ENCODE results near the gene MFSD6.
A peak's percentile ranks its signal among the peaks of the same experiment; 100 is the strongest.

Gene MFSD6

GRCh38 chr2:190505696-190506095 lies 97.5 kb downstream of the MFSD6 start:
- Histone ChIP-seq H3K4me1 (ENCODE audit: control insufficient read depth, insufficient read depth, low read length) (0 out of 2 replicates have a peak, but pooled peaks cover 2% of the 10 kb centered on the region), H3K4me3 (ENCODE audit: low read depth, low read length) (no peak overlapping the region), H3K27ac (ENCODE audit: extremely low read depth, low read depth, low read length) (no peak overlapping the region), H3K36me3 (ENCODE audit: control insufficient read depth in 2 of 2, insufficient read depth in 1 of 2, low read length in 2 of 2) (peaks cover 0 to 22% of the 10 kb centered on the region in 2 experiments; a peak in 2 of 3 replicates), H3K9me3 (ENCODE audit: control insufficient read depth, insufficient read depth, low read depth, low read length) (no peaks in the 10 kb centered on the region)
- CTCF ChIA-PET: interaction anchor here (0.5 to 1.3 kb wide), 3 partner anchors 95 to 769 kb away, joined by 3 to 4 read pairs (median 3); no protein-coding TSS in a partner anchor
- POLR2A ChIA-PET: no interaction called here
- TF ChIP-seq ZNF521 (tag by site-specific recombination; IDR thresholded peaks at IDR 0.05) (no peak), ZNF302 (tag by site-specific recombination; IDR thresholded peaks at IDR 0.05; ENCODE audit: low read depth) (no peak)

- TF ChIP-seq EGR2 (tag by site-specific recombination; IDR thresholded peaks at IDR 0.05; ENCODE audit: low read depth) (peak; percentile 26; the same call in 1 of the 2 replicates), ZNF423 (tag by site-specific recombination; IDR thresholded peaks at IDR 0.05) (no peak), ZIC2 (tag by site-specific recombination; IDR thresholded peaks at IDR 0.05) (no peak), REST (tag by site-specific recombination; IDR thresholded peaks at IDR 0.05) (no peak), ZNF549 (tag by site-specific recombination; IDR thresholded peaks at IDR 0.05) (no peak), SP7 (tag by site-specific recombination; IDR thresholded peaks at IDR 0.05) (peak; percentile 60), ZNF76 (tag by site-specific recombination; IDR thresholded peaks at IDR 0.05; ENCODE audit: borderline replicate concordance, low read depth) (no peak), PRDM10 (tag by site-specific recombination; IDR thresholded peaks at IDR 0.05) (no peak), ZBTB26 (tag by site-specific recombination; optimal IDR thresholded peaks at IDR 0.05) (no peak), ZFHX2 (tag by site-specific recombination; conservative IDR thresholded peaks at IDR 0.05) (peak; percentile 43)
- CTCF ChIA-PET: no interaction called here
- H3K9me3 ChIP-seq (ENCODE audit: control insufficient read depth, insufficient read depth, low read depth, low read length): no peaks in the 10 kb centered on the region
- POLR2A ChIA-PET: no interaction called here
- H3K27ac ChIP-seq (ENCODE audit: extremely low read depth, low read depth, low read length): no peak overlapping the region
- peaks cover 0 to 17% of the 10 kb centered on the region in 2 experiments; a peak in 2 of 3 replicates for H3K36me3 ChIP-seq (ENCODE audit: control insufficient read depth in 2 of 2, insufficient read depth in 1 of 2, low read length in 2 of 2)
- H3K4me3 ChIP-seq (ENCODE audit: low read depth, low read length): no peak overlapping the region
- 0 out of 2 replicates have a peak, but pooled peaks cover 2% of the 10 kb centered on the region for H3K4me1 ChIP-seq (ENCODE audit: control insufficient read depth, insufficient read depth, low read length)
These were observed 98.5 kb downstream of the MFSD6 start for GRCh38 chr2:190506666-190507065.

GRCh38 chr2:190507135-190507534 lies 99.0 kb downstream of the MFSD6 start:
- Histone ChIP-seq H3K4me1 (ENCODE audit: control insufficient read depth, insufficient read depth, low read length) (0 out of 2 replicates have a peak, but pooled peaks cover 2% of the 10 kb centered on the region), H3K36me3 (ENCODE audit: control insufficient read depth in 2 of 2, insufficient read depth in 1 of 2, low read length in 2 of 2) (peaks cover 0 to 17% of the 10 kb centered on the region in 2 experiments; a peak in 2 of 3 replicates), H3K9me3 (ENCODE audit: control insufficient read depth, insufficient read depth, low read depth, low read length) (no peaks in the 10 kb centered on the region), H3K4me3 (ENCODE audit: low read depth, low read length) (no peak overlapping the region), H3K27ac (ENCODE audit: extremely low read depth, low read depth, low read length) (no peak overlapping the region)
- POLR2A ChIA-PET: no interaction called here
- CTCF ChIA-PET: no interaction called here
- no peak for TF ChIP-seq ZNF324 (tag by site-specific recombination; IDR thresholded peaks at IDR 0.05)
- TF ChIP-seq ZNF140 (tag by site-specific recombination; IDR thresholded peaks at IDR 0.05): no peak
- TF ChIP-seq ZNF202 (tag by site-specific recombination; IDR thresholded peaks at IDR 0.05; ENCODE audit: borderline replicate concordance): no peak
- TF ChIP-seq ZNF76 (tag by site-specific recombination; IDR thresholded peaks at IDR 0.05; ENCODE audit: borderline replicate concordance, low read depth): no peak
- TF ChIP-seq ZNF24 (tag by site-specific recombination; IDR thresholded peaks at IDR 0.05): no peak
- no peak for TF ChIP-seq ZNF184 (tag by site-specific recombination; IDR thresholded peaks at IDR 0.05)
- no peak for TF ChIP-seq ZNF16 (tag by site-specific recombination; IDR thresholded peaks at IDR 0.05; ENCODE audit: low read depth)
- TF ChIP-seq ZNF132 (tag by site-specific recombination; IDR thresholded peaks at IDR 0.05; ENCODE audit: borderline replicate concordance): no peak
- no peak for TF ChIP-seq YY1 (tag by site-specific recombination; IDR thresholded peaks at IDR 0.05)
- no peak for TF ChIP-seq ZSCAN16 (tag by site-specific recombination; IDR thresholded peaks at IDR 0.05)
- no peak for TF ChIP-seq ZNF362 (tag by site-specific recombination; IDR thresholded peaks at IDR 0.05)
- no peak for TF ChIP-seq ZNF660 (tag by site-specific recombination; IDR thresholded peaks at IDR 0.05)
